Liver (tissue), 9 donors: ENCODE measurements around the gene RSRC1. TPM values are rescaled to one million over a fixed set of nuclear protein-coding genes. Genes with fewer than 3 reads are reported as not detected.

ENCODE experiments used
- DNase-seq: peaks from one replicate; pipeline ENCODE4 v3.0.0-alpha.2; 2017; ENCODE audit warnings: low spot score
- H3K27ac ChIP-seq, 2 donors: one replicate each; pipeline ENCODE4 v1.7.0; 2013; ENCODE audit warnings: inconsistent platforms in 2 of 2, low read length in 2 of 2, control low read depth in 1 of 2, low read depth in 1 of 2, mild to moderate bottlenecking in 1 of 2
- H3K27me3 ChIP-seq, 4 donors: one replicate each; pipeline versions ENCODE4 v1.6.1 to v1.7.0; 2013; ENCODE audit warnings: low read length in 3 of 4, inconsistent platforms in 1 of 4, mild to moderate bottlenecking in 1 of 4, moderate library complexity in 1 of 4; ENCODE audit not compliant: control insufficient read depth in 4 of 4, insufficient read depth in 4 of 4
- H3K36me3 ChIP-seq, 4 donors: one replicate each; pipeline versions ENCODE4 v1.6.1 to v1.7.0; 2013; ENCODE audit warnings: low read length in 3 of 4, mild to moderate bottlenecking in 3 of 4, low read depth in 1 of 4, moderate library complexity in 1 of 4; ENCODE audit not compliant: control insufficient read depth in 4 of 4, insufficient read depth in 3 of 4
- H3K4me1 ChIP-seq, 4 donors: one replicate each; pipeline versions ENCODE4 v1.6.1 to v1.7.0; 2013; ENCODE audit warnings: low read length in 3 of 4, mild to moderate bottlenecking in 3 of 4, moderate library complexity in 1 of 4; ENCODE audit not compliant: control insufficient read depth in 4 of 4, insufficient read depth in 4 of 4
- H3K4me3 ChIP-seq, 3 donors: one replicate each; pipeline versions ENCODE4 v1.6.1 to v1.7.0; 2013; ENCODE audit warnings: low read length in 3 of 3, control low read depth in 1 of 3, low read depth in 1 of 3, mild to moderate bottlenecking in 1 of 3
- H3K9ac ChIP-seq, 2 donors: one replicate each; pipeline ENCODE4 v1.7.0; 2013; ENCODE audit warnings: low read length in 2 of 2, mild to moderate bottlenecking in 2 of 2, moderate library complexity in 2 of 2, control low read depth in 1 of 2, low read depth in 1 of 2
- H3K9me3 ChIP-seq, 4 donors: one replicate each; pipeline versions ENCODE4 v1.6.1 to v1.7.0; 2013; ENCODE audit warnings: low read length in 3 of 4; ENCODE audit not compliant: control insufficient read depth in 4 of 4
- ATF3 ChIP-seq: IDR thresholded peaks from 2 replicates; pipeline ENCODE4 v1.6.1; 2016; ENCODE audit warnings: antibody characterized with exemption
- FOXA1 ChIP-seq: IDR thresholded peaks from 2 replicates; pipeline ENCODE4 v1.6.1; 2016; ENCODE audit warnings: antibody characterized with exemption
- FOXA2 ChIP-seq: IDR thresholded peaks from 2 replicates; pipeline ENCODE4 v1.6.1; 2016; ENCODE audit warnings: antibody characterized with exemption
- GABPA ChIP-seq, 2 donors: IDR thresholded peaks in 1 of 2; conservative IDR thresholded peaks in 1 of 2; 2 replicates each; pipeline ENCODE4 v1.6.1; 2016; ENCODE audit warnings: antibody characterized with exemption in 2 of 2, mild to moderate bottlenecking in 1 of 2, moderate library complexity in 1 of 2
- HNF4A ChIP-seq, 2 donors: conservative IDR thresholded peaks; 2 replicates each; pipeline ENCODE4 v1.6.1; 2016; ENCODE audit warnings: antibody characterized with exemption in 2 of 2, mild to moderate bottlenecking in 2 of 2
- HNF4G ChIP-seq: IDR thresholded peaks from 2 replicates; pipeline ENCODE4 v1.6.1; 2016; ENCODE audit warnings: antibody characterized with exemption
- JUND ChIP-seq, 2 donors: IDR thresholded peaks; 2 replicates each; pipeline ENCODE4 v1.6.1; 2016; ENCODE audit warnings: antibody characterized with exemption in 2 of 2
- NR2F2 ChIP-seq: IDR thresholded peaks from 2 replicates; pipeline ENCODE4 v1.6.1; 2016; ENCODE audit warnings: antibody characterized with exemption
- RAD21 ChIP-seq, 2 donors: IDR thresholded peaks; 2 replicates each; pipeline ENCODE4 v1.6.1; 2016; ENCODE audit warnings: antibody characterized with exemption in 2 of 2, mild to moderate bottlenecking in 2 of 2
- SP1 ChIP-seq: IDR thresholded peaks from 2 replicates; pipeline ENCODE4 v1.6.1; 2018; ENCODE audit warnings: antibody characterized with exemption, mild to moderate bottlenecking
- TAF1 ChIP-seq: conservative IDR thresholded peaks from 2 replicates; pipeline ENCODE4 v1.6.1; 2016; ENCODE audit warnings: antibody characterized with exemption, mild to moderate bottlenecking
- YY1 ChIP-seq: IDR thresholded peaks from 2 replicates; pipeline ENCODE4 v1.6.1; 2016; ENCODE audit warnings: antibody characterized with exemption, mild to moderate bottlenecking
- WGBS: extraction: QIAGEN DNeasy Blood & Tissue Kit; methylation state at CpG from one replicate; pipeline ENCODE4 v1.1.7; 2013; 5-methylcytosine and 5-hydroxymethylcytosine counted together
- polyA plus RNA-seq, 2 donors: library from polyadenylated mRNA; stranded (reverse) in 1 of 2; unstranded in 1 of 2; fragments of 200-250 nt in 1 of 2; fragments of >200 nt in 1 of 2; fragmentation: Nextera tagmentation in 1 of 2; extraction: Ambion mirVana in 1 of 2; gene quantifications; one replicate each; pipeline versions ENCODE4 v1.2.1 to v1.2.3, GENCODE V29; 2013 to 2015
- total RNA-seq, 2 donors: library from RNA; depleted of rRNA; stranded (reverse); fragments of >200 nt; gene quantifications; one replicate each; pipeline ENCODE4 v1.2.3, GENCODE V29; 2014
- TF ChIP-seq, protein P1 (sequence below): IDR thresholded peaks from 2 replicates; pipeline ENCODE4 v1.6.1; 2016; ENCODE audit warnings: antibody characterized with exemption, mild to moderate bottlenecking
- TF ChIP-seq, protein P2 (sequence below): IDR thresholded peaks from 2 replicates; pipeline ENCODE4 v1.6.1; 2016; ENCODE audit warnings: antibody characterized with exemption
- TF ChIP-seq, protein P3 (sequence below): IDR thresholded peaks from 2 replicates; pipeline ENCODE4 v1.6.1; 2016; ENCODE audit warnings: antibody characterized with exemption
- donor health status: healthy.
- donor health status: healthy.
- donor health status: healthy.
- donor health status: healthy.
- donor health status: healthy.

RSRC1 gene
- total and polyA plus RNA-seq, 4 donors, result 7.2 to 30.3 (median 20.7) TPM

- no peak overlapping the region for H3K27ac ChIP-seq
- no peak overlapping the region for H3K4me3 ChIP-seq
- H3K4me1 ChIP-seq, result no peaks in the 10 kb centered on the region
- WGBS, result 92% methylated on average over 6 of the region's 6 CpGs
- peaks cover 0 to 1% (median 0%) of the 10 kb centered on the region in 4 donors for H3K36me3 ChIP-seq
- TF ChIP-seq ATF3, result no peak
- no peak for TF ChIP-seq GABPA (IDR thresholded peaks at IDR 0.05 in 1 of 2, conservative IDR thresholded peaks at IDR 0.05 in 1 of 2)
- TF ChIP-seq FOXA2, result no peak
- TF ChIP-seq YY1, result no peak
- no peak for TF ChIP-seq NR2F2
- TF ChIP-seq HNF4A (conservative IDR thresholded peaks at IDR 0.05), result no peak
- TF ChIP-seq, protein P1, sequence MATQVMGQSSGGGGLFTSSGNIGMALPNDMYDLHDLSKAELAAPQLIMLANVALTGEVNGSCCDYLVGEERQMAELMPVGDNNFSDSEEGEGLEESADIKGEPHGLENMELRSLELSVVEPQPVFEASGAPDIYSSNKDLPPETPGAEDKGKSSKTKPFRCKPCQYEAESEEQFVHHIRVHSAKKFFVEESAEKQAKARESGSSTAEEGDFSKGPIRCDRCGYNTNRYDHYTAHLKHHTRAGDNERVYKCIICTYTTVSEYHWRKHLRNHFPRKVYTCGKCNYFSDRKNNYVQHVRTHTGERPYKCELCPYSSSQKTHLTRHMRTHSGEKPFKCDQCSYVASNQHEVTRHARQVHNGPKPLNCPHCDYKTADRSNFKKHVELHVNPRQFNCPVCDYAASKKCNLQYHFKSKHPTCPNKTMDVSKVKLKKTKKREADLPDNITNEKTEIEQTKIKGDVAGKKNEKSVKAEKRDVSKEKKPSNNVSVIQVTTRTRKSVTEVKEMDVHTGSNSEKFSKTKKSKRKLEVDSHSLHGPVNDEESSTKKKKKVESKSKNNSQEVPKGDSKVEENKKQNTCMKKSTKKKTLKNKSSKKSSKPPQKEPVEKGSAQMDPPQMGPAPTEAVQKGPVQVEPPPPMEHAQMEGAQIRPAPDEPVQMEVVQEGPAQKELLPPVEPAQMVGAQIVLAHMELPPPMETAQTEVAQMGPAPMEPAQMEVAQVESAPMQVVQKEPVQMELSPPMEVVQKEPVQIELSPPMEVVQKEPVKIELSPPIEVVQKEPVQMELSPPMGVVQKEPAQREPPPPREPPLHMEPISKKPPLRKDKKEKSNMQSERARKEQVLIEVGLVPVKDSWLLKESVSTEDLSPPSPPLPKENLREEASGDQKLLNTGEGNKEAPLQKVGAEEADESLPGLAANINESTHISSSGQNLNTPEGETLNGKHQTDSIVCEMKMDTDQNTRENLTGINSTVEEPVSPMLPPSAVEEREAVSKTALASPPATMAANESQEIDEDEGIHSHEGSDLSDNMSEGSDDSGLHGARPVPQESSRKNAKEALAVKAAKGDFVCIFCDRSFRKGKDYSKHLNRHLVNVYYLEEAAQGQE, result no peak
- TF ChIP-seq TAF1, result no peak
- TF ChIP-seq FOXA1, result no peak
- TF ChIP-seq, protein P2, sequence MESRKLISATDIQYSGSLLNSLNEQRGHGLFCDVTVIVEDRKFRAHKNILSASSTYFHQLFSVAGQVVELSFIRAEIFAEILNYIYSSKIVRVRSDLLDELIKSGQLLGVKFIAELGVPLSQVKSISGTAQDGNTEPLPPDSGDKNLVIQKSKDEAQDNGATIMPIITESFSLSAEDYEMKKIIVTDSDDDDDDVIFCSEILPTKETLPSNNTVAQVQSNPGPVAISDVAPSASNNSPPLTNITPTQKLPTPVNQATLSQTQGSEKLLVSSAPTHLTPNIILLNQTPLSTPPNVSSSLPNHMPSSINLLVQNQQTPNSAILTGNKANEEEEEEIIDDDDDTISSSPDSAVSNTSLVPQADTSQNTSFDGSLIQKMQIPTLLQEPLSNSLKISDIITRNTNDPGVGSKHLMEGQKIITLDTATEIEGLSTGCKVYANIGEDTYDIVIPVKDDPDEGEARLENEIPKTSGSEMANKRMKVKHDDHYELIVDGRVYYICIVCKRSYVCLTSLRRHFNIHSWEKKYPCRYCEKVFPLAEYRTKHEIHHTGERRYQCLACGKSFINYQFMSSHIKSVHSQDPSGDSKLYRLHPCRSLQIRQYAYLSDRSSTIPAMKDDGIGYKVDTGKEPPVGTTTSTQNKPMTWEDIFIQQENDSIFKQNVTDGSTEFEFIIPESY, result no peak
- no peak for TF ChIP-seq RAD21 (IDR thresholded peaks at IDR 0.05)
- peaks cover 1 to 12% (median 3%) of the 10 kb centered on the region in 4 donors for H3K9me3 ChIP-seq
- no peaks in the 10 kb centered on the region for H3K27me3 ChIP-seq
- no peak for DNase-seq
- no peak overlapping the region for H3K9ac ChIP-seq
These were observed 162.2 kb downstream of the RSRC1 start for GRCh38 chr3:158272081-158272480.

DNA sequence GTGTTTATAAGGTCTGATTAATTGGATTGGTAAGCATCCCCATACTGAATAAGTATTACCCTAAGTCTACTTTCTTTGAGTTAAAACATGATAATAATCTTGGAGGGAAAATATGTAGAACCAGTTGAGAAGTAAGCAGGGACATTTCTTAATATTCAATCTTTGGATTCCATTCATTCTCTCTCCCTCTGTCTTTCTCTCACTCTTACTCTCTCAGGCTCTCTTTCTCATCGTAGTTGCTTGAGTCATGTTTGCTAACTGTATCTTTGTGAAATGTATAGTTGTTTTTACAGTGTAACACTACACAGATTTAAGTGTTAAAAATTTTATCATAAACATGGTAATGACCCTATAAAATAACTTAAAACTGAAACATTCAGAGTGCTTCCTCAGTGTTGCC is 163.8 kb downstream of the RSRC1 start:
- H3K9ac ChIP-seq, result no peak overlapping the region
- no peaks in the 10 kb centered on the region for H3K27me3 ChIP-seq
- H3K4me3 ChIP-seq, result no peak overlapping the region
- WGBS, result 93% methylated on average over 1 of the region's 1 CpG
- H3K9me3 ChIP-seq, result no peaks in the 10 kb centered on the region
- no peak overlapping the region for H3K27ac ChIP-seq
- DNase-seq, result no peak
- no peaks in the 10 kb centered on the region for H3K36me3 ChIP-seq
- H3K4me1 ChIP-seq, result no peaks in the 10 kb centered on the region
- no peak for TF ChIP-seq FOXA2
- TF ChIP-seq HNF4G, result no peak
- no peak for TF ChIP-seq GABPA (IDR thresholded peaks at IDR 0.05 in 1 of 2, conservative IDR thresholded peaks at IDR 0.05 in 1 of 2)
- TF ChIP-seq SP1, result no peak
- no peak for TF ChIP-seq JUND (IDR thresholded peaks at IDR 0.05)

- WGBS, result 98% methylated on average over 3 of the region's 3 CpGs
- Histone ChIP-seq H3K27ac (no peak overlapping the region), H3K36me3 (no peaks in the 10 kb centered on the region), H3K4me1 (no peaks in the 10 kb centered on the region), H3K27me3 (no peaks in the 10 kb centered on the region), H3K9ac (no peak overlapping the region), H3K4me3 (no peak overlapping the region), H3K9me3 (no peaks in the 10 kb centered on the region)
- TF ChIP-seq ATF3 (no peak), GABPA (IDR thresholded peaks at IDR 0.05 in 1 of 2, conservative IDR thresholded peaks at IDR 0.05 in 1 of 2) (no peak), NR2F2 (no peak), SP1 (no peak), JUND (IDR thresholded peaks at IDR 0.05) (no peak), FOXA2 (no peak), FOXA1 (no peak)
- TF ChIP-seq, protein P3, sequence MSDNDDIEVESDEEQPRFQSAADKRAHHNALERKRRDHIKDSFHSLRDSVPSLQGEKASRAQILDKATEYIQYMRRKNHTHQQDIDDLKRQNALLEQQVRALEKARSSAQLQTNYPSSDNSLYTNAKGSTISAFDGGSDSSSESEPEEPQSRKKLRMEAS, result no peak
- no peak for DNase-seq
These were observed 168.3 kb downstream of the RSRC1 start for GRCh38 chr3:158278187-158278586.
